GM12872 (cell line): ENCODE results near the gene USP50.

Source experiments
- CTCF ChIP-seq: IDR thresholded peaks from 3 replicates; pipeline ENCODE4 v1.5.1; 2011; ENCODE audit warnings: low read depth, mild to moderate bottlenecking, low read length, moderate library complexity; ENCODE audit not compliant: insufficient read depth

The USP50 gene

GRCh38 chr15:50546566-50546965, at the start of gene USP50:
TSS of gene USP50 (minus strand) at chr15:50546666. CDS start at chr15:50546525, 141 bp downstream.
- TF ChIP-seq CTCF, result no peak

- TF ChIP-seq CTCF, result no peak
Observed at GRCh38 chr15:50594311-50594710, 47.8 kb upstream of the USP50 start.

- no peak for TF ChIP-seq CTCF
Observed at GRCh38 chr15:50593761-50594160, 47.3 kb upstream of the USP50 start.

- no peak for TF ChIP-seq CTCF
Observed at GRCh38 chr15:50590288-50590687, 43.8 kb upstream of the USP50 start.

- TF ChIP-seq CTCF, result no peak
Observed at GRCh38 chr15:50577492-50577891, 31.0 kb upstream of the USP50 start.

- TF ChIP-seq CTCF, result no peak
Observed at GRCh38 chr15:50576166-50576565, 29.7 kb upstream of the USP50 start.

- no peak for TF ChIP-seq CTCF
Observed at GRCh38 chr15:50563756-50564155, 17.3 kb upstream of the USP50 start.
